HG03159 (cell line): ENCODE data around the gene TCF12.
"Not testable (repeated sequence)": the region's sequence is repeated elsewhere in the genome, so short reads cannot be mapped to it uniquely, and the experiment has no call there.

ENCODE experiments used
- ATAC-seq: cut with Tn5 transposase; IDR thresholded peaks from one replicate; pipeline ENCODE4 v1.9.1; 2021; ENCODE audit warnings: mild to moderate bottlenecking, moderate library complexity; ENCODE audit not compliant: unreplicated experiment

The TCF12 gene

GRCh38 chr15:56944485-56944884, 26.0 kb downstream of the TCF12 start:
- no peak for ATAC-seq

- ATAC-seq: no peak
These were observed 27.7 kb downstream of the TCF12 start for GRCh38 chr15:56946150-56946549.

GRCh38 chr15:56948000-56948763, 29.7 kb downstream of the TCF12 start:
- ATAC-seq: no peak

GRCh38 chr15:56948764-56949101, 30.3 kb downstream of the TCF12 start:
- ATAC-seq: no peak

GRCh38 chr15:56950979-56951378, 32.5 kb downstream of the TCF12 start:
- ATAC-seq: peak; percentile 81

- ATAC-seq: no peak
These were observed 35.3 kb downstream of the TCF12 start for GRCh38 chr15:56953790-56954189.

- ATAC-seq: not testable (repeated sequence)
These were observed 36.6 kb downstream of the TCF12 start for GRCh38 chr15:56955011-56955410.

GRCh38 chr15:56956538-56956937, 38.1 kb downstream of the TCF12 start:
- no peak for ATAC-seq

- ATAC-seq: no peak
These were observed 39.5 kb downstream of the TCF12 start for GRCh38 chr15:56957812-56958406.

GRCh38 chr15:56959318-56959648, 40.8 kb downstream of the TCF12 start:
- no peak for ATAC-seq

- ATAC-seq: no peak
These were observed 41.7 kb downstream of the TCF12 start for GRCh38 chr15:56960116-56960515.

GRCh38 chr15:56963126-56963525, 44.7 kb downstream of the TCF12 start:
- no peak for ATAC-seq

GRCh38 chr15:56963710-56964109, 45.3 kb downstream of the TCF12 start:
- no peak for ATAC-seq

- no peak for ATAC-seq
These were observed 45.7 kb downstream of the TCF12 start for GRCh38 chr15:56964182-56964581.

GRCh38 chr15:56965231-56966013, 47.0 kb downstream of the TCF12 start:
- no peak for ATAC-seq

- ATAC-seq: no peak
These were observed 48.9 kb downstream of the TCF12 start for GRCh38 chr15:56967336-56967735.

- ATAC-seq: no peak
These were observed 49.8 kb downstream of the TCF12 start for GRCh38 chr15:56968256-56968655.

GRCh38 chr15:56968821-56969220, 50.4 kb downstream of the TCF12 start:
- no peak for ATAC-seq

- ATAC-seq: no peak
These were observed 50.9 kb downstream of the TCF12 start for GRCh38 chr15:56969265-56969895.

GRCh38 chr15:56971571-56971970, 53.1 kb downstream of the TCF12 start:
- no peak for ATAC-seq

- ATAC-seq: no peak
These were observed 53.6 kb downstream of the TCF12 start for GRCh38 chr15:56972016-56972415.

GRCh38 chr15:56972426-56972825, 54.0 kb downstream of the TCF12 start:
- ATAC-seq: no peak
